Astrocyte (in vitro differentiated cells and primary cell): ENCODE measurements around the gene MKNK1.

Experiments used
- CTCF ChIP-seq: IDR thresholded peaks from 2 replicates; pipeline ENCODE4 v1.5.1; 2011; ENCODE audit warnings: low read depth, mild to moderate bottlenecking, inconsistent platforms, low read length, moderate library complexity; ENCODE audit not compliant: insufficient read depth
- EZH2 ChIP-seq: IDR thresholded peaks from 2 replicates; pipeline ENCODE4 v1.6.1; 2012; ENCODE audit warnings: mild to moderate bottlenecking, low read length, inconsistent platforms; ENCODE audit not compliant: insufficient read depth

- no peak for TF ChIP-seq CTCF
- no peak for TF ChIP-seq EZH2
Measured at GRCh38 chr1:46575300-46575699, 28.8 kb downstream of the MKNK1 start.
